ENCODE results near the gene PITRM1.

PITRM1 gene

DNA sequence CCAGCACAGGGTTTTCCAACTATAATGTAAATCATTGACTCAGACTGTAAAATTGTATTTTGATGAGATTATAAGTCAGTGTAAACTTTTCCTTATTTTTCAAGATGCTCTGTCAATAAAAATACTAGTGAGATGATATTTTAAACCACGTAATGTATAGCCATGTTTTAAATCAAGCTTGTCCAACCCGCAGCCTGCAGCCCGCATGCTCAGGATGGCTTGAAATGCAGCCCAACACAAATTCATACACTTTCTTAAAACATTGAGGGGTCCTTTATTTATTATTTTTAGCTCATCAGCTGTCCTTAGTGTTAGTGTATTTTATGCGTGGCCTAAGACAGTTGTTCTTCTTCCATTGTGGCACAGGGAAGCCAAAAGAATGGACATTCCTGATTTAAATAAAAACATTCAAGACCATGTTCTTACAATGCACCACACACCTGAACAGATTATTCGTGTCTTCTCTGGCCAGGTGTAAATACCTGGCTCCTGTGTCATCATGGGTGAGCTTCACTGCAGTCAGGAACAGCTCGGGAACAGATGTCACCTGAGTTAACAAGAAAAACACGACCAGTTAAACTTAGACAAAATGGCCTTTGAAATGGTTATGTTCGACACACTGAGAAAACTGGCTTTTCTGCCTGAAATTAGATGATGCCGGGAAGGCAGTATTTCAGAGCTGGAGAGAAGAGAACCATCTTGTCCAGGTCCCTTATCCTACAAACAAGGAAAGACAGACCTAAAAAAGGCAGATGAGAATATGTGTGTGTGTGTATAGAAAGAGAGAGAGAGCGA lies 5.9 kb downstream of the PITRM1 start:
- DNase-seq, result no peak

DNA sequence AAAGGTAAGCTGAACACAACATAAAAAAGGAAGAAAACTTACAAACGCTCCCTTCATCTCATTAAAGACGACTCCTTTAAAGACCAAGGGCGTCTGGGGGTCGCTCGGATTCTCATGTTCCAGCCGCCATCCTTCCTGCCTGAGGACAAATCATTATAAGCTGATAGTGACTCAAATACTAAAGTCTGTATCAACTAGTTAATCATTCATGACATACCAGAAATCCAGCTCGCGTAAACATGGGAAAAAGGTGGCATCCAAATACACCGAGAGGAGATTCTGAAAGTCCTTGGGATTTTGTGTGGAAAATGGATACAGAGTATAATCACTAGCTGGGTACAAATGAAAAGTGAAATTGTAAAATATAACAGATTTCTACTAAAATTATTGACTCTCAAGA lies 7.4 kb downstream of the PITRM1 start:
- no peak for DNase-seq

DNA sequence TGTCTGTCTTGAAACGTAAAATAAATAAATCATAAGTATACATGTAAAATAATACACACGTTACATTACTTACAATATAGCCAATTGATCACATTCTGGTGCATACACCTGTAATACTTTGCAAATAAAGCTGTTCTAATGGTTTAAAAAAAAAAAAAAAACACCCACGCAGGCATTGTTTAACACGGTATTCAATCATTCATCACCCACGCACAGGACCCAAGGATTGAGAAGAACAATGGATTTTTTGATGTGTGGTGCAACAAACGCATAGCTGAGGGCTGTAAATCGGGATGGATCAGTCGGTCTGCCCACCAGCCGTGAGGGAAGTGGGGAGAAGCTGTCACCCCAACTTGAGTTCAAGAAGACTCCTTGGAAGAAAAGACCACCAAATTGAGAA lies 8.7 kb downstream of the PITRM1 start:
- no peak for DNase-seq

DNA sequence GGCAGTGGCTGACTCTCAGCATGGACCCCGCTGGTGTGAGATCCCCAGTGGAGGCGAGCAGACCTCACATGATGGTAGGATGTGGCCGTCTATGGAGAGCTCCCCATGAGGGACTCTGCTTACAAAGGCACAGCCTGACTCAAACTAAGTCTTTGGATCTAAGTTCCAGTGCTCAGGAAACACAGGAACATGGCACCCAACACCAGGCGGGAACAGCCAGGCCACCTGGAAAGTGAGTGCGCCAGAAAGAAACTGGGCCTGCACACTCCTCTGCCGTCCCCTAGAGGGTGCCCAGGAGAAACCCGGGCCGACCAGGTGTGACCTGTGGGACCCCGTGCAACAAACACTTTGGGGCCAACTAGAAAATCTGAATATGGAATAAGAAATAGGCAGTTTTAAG lies 10.0 kb downstream of the PITRM1 start:
- no peak for DNase-seq

DNA sequence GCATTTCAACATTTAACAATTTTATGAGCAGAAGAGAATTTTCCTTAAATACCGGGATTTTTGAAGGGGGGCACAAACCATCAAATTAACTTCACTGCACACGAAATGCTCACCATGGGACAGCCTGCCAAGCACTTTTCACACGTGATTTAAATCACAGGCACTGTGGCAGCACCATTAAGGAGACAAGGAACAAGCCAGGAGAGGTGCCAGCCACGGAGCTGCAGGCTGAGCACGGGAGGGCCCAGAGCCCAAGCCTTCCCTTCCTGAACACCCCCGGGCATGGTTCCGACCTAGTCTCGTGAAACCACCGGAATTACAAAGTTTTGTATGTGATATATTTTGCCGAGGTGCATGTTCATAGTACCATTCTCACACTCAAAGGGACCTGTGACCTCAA lies 13.4 kb downstream of the PITRM1 start:
- DNase-seq, result peak in 4 of 14 donors; percentile 9 to 34 (median 22)

DNA sequence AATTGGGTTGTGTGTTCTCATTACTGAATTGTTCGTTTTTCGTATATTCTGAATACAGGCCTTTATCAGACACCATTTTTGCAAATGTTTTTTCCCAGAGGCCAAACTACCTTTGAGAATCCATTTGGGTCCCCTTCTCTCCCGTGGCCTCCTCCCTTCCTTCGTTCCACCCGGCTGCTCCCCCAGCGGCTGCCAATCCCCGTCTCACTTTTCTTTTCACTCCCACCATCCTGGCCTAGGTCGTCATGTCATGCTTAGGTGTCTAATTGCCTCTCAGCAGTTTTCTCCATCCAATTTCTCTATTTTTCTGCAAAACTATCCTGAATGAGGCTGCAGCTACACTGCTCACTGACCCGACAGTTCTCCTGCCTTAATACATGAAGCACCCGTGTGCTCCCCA lies 17.9 kb downstream of the PITRM1 start:
- no peak for DNase-seq

DNA sequence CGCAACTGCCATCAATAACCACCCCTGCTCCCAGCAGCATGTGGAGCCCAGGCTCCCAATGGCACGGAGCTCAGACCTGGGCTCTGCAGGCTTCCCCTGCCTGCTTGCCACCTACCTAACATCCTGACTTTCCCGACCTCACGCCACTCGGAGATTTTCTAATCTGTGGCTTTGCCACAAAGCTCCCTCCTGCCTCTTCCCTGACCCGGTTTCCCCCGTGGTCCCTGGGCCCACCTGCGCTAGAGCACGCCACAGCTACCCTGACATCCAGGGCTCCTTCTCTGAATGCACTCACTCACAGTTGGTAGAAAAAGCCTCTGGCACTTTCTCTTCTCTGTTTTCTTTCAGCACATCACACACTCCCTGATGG lies 20.0 kb downstream of the PITRM1 start:
- DNase-seq, result no peak

DNA sequence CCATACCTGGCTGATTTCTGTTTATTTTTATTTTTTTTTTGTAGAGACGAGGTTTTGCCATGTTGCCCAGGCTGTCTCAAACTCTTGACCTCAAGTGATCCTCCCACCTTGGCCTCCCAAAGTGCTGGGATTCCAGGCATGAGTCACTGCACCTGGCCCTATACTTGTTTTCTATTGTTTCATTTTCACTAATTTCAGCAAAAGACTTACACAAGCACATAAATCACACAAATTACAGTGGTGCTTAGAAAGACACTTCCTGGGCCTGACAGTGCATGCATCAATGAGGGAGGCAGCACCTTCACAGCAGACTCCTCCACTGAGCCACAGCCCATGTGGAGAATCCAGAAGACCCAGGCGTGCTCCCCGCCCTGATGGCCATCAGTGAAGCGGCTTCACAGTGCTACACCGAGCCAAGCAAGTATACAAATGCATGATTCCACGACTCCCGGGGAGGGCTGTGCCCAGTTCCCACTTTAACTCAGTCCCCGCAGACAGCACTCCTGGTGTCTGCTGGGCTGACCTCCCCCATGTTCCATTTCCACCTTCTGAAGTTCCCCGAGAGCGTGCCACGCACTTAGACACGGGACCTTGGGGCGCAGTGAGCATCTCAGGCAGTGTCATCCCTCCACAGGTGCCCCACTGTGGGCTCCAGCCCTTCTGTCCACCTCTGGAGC lies 20.6 kb downstream of the PITRM1 start:
- DNase-seq, result no peak

DNA sequence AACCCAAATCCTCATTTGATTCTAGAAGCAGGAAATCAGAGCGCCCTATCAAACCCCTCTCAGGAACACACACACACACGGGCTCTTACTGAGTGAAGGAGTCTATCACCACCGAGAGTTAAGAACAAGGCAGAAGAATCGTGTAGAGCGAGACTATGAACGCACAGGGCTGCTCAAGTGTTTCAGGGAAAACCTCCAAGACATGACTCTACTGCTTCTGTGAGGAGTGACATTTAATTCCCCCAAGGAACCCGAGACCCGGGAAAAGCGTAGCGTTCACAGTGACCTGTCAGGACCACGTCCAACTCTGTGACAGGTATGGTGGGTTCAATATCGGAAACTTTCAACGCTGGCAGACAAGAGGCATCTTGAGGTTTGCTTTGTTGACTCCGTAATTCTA lies 21.6 kb downstream of the PITRM1 start:
- no peak for DNase-seq

DNA sequence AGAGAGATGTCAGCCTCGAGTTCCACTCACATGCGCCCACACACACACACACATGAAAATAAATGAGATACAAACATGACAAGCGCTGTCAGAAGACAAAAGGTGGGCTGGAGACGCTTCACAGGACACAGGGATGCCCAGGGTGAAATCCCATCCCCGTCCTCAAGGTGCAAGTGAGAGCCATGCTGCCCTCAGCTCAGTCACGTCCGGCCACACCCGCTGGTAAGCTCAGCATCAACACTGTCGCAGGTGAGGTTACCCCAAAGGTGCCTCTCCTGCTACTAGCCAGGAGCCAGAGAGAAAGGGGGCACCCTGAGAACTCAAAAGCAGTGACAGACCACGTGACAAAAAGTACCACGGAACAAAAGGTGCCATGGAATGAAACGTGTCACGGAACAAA lies 22.2 kb downstream of the PITRM1 start:
- no peak for DNase-seq

DNA sequence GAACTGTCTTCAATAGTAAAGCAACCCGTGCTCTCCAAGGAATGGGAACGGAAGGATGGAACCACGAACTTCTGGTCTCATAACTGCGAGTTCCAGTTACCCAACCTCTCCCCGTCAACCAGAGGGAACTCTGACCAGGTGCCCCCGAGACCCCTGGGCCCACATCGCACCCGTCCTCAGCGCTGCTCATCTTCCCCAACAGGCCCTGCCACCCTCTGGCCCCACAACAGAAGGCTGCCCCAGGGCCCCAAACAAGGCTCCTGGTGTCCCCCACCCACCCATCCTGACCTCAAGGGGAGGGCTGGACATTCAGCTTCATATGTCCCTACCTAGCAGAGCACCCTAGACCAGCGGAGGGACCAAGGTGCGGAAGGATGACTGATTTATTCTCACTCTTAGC lies 22.7 kb downstream of the PITRM1 start:
- no peak for DNase-seq

DNA sequence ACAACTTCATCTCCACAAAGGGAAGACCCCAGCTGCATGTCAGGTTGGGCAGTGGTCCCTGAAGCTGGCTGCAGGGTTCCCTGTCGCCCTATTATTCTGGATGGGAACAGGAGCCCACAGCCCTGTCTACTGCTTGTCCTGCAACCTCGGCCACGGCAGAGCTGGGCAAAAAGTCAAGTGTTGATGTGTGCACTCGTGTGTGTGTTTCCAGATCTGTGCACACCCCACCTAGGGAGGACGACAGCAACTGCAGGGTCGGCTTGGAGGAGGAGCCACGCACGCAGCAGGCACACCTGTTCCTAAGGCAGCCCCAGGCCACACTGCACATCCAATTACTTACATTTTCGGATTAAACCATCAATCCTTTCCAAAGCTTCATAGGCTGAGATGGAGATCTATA lies 23.6 kb downstream of the PITRM1 start:
- DNase-seq, result no peak

DNA sequence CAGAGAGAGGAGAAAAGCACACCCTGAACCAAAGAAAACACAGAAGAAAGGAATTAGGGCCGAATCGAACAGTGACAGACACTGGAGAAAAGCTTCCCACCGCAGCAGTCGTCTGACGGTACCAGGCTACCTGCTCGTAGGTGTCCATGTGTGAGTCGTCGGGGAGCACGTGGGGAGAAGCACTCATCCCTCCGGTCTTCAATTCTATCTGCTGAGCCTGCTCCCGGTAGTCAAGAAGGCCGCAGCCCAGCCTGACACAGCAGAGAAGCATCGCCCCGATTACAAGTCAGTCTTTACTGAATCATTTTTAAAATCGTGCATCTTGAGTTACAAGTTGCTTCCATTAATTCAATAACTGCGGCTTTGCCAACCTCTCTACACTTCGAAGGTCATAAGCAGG lies 24.5 kb downstream of the PITRM1 start:
- no peak for DNase-seq

DNA sequence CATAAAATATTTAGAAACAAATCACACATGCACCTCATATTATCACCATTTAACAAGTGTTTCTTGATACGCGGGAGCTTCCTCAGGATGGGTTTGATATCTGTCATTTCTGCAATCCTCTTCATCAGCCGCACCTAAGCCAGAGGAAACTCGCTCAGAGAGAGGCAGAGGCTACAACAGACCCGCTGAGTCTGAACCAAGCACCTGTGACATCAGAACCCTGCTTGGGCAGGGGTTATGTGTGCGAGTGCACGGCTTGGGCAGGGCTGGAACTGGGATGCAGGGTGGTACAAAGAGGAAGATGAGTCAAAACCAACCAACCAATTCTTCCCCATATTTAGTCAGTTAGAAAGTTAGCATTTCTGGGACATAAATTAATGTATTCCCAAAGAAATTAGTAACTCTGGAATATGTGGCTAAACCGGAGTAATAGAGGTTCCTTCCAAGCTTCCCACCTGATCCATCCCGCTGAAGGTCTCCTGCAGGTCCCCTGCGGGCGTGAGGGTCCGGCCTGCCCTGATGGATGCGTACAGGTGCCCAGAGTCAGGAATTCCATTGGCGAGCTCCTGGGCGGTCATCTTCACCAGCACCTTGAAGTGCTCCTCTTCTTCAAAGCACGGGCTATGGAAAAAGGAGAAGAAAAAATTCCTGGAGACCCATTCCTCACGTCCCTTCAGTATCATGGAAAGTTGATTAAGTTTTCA lies 25.3 kb downstream of the PITRM1 start:
- DNase-seq, result no peak

DNA sequence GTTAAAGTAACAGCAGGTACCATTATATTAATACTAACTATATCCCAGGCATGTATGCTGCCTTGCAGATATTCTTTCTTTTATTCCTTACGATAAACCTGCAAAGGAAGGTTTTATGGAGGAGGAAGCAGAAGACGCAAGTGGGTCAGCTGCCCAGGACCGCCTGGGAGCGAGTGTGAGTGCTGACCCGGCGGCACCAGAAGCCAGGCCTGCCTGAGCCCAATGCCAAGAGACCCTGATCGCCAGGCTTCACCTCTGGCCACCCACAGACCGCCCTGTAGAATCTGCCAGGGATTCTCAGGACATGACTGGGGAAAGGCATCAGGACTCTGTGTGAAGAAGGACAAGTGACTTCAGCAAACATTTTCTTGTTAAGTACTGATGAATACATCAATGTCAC lies 26.3 kb downstream of the PITRM1 start:
- no peak for DNase-seq

DNA sequence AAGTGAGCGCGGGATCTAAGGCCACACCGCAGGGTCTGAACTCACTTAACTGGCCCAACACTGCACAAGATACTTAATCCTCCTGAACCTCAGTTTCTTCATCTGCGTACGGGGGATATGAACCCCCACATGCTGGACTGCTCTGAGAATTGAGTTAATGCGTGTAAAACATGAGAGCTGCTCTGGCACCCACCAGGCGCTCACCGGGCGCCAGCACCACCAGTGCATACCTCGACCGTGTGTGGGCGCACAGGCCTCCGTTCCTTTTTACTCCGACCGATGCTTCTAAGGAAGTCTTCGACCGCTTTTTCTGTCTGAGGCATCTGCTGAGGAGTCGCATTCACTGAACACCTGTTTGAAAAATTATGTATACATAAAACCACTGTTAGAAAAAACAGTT lies 27.2 kb downstream of the PITRM1 start:
- no peak for DNase-seq

DNA sequence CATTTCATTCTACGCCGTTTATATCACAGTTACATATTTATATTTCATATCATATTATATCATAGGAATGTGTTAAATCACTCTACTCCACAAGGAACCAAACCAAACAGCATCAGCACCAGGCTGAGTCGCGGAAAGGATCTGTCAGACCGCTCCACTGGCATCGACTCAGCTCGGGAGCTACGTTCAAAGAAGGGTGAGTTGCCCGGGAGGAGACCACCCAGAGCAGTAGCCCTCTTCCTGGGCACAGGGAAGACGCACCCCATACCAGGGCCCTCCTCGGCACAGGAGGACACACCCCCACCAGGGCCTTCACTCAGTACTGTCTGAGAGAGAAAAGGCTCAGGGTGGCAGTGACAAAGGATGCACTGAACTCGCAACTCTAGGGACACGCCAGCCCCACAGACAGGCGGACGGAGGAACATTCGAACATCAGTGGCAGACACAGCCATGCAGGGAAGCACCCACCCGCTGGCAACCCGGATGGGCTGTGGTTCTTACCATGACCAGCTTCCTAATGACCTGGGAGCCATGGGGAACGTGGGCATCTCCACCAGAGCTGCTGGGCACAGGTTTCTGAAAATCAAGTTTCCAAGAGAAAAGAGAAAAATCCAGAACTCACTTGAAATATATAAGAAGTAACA lies 28.7 kb downstream of the PITRM1 start:
- no peak for DNase-seq

DNA sequence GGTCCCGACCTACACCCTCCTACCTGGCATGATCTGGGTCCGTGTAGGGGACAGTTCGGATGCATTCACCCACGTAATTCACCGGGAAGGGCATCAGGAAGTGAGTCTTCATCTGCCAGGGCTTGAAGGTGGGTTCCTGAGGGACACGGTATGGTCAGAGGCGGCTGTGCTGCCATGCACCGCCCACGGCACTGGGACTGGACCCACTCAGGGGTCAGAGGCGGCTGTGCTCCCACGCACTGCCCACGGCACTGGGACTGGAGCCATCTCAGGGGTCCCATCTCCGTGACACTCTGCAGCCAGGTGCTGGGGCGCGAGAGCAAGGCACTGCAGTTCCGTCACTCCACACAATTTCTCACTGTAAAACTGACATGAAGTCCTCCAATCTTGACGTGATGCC lies 29.2 kb downstream of the PITRM1 start:
- DNase-seq, result no peak

DNA sequence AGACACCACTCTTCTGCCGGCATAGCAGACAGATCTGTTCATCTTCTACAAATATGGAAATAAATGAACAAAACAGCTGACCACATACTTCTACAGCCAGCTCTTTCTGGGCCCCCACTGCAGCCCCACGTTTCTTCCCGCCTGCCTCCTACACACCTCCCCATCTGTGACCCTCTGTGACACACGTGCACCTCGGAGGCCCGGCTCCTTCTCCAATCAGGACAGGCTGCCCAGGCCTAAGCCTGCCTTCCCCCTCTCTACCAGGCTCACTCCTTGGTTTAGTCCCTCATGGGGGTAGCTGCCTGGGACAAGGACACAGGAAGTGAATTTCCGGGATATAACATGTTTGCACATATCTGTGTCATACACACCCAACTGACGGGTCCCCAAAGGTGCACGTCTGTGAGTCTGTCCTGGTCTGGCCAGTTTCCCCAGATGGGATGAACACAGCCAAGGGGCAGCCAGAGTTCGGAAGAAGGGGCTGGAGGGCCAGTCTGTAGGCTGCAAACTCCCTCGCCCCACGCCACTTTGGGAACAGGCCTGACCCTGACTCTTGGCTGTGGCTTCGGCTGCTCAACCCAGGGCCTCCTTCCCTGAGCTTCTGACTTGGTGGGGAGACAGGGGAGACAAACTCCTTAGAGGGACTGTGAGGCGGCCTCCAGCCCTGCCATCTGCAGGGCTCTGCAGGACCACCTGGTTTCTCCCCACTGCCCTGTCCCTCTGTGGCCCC lies 30.3 kb downstream of the PITRM1 start:
- DNase-seq, result no peak

DNA sequence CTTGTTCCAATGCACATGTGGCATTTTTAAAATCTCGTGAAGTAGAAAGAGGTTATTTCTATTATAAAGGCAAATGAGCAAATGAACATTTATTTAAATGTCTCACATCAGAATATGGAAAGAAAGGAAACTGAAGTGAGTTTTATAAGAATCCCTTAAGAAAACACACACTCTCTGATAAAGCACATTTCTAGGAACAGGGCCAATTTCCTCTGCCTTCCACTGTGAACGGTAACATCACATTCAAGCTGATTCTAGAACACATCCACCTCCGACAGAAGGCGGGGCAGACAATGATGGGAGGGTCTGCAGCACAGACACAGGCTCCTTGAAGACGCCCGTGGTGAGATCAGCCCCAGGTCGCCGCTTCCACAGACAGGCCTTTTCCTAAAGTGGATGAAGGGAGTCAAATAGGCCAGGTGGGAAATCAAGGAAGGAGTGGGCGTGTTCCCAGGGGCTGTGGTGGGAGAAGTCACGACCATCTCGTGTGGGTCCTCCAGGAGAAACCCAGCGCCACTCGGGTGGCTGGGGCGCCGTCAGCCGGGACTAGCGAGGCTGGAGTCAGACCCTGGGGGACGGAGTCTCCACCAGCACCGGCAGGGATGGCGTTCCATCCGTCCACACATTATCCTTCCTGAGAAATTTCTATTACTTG lies 31.1 kb downstream of the PITRM1 start:
- no peak for DNase-seq

DNA sequence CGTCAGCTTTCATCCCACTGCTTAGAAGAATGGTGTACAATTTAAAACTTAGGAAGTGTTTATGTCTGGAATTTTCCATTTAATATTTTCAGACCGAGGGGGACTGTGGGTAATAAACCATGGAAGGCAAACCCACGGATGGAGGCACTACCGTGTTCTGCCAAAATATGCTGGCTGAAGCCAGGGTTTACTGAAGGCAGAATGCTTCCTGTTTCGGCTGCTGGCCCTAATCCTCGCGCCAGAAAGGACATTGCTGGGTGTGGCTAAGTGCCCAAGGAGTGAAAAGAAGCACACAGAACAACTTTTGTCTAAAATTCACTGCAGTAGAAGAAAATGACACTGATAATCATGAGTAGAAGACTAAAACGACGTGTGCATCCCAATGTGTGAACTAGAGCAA lies 32.3 kb downstream of the PITRM1 start:
- DNase-seq, result peak in 4 of 14 donors; percentile 9 to 17 (median 14)
